GM19395 (cell line): ENCODE measurements around the gene PLCZ1.
"Not testable (repeated sequence)": the region's sequence is repeated elsewhere in the genome, so short reads cannot be mapped to it uniquely, and the experiment has no call there.

Experiments
- ATAC-seq: cut with Tn5 transposase; IDR thresholded peaks from one replicate; pipeline ENCODE4 v1.9.1; 2021; ENCODE audit warnings: mild to moderate bottlenecking, moderate library complexity; ENCODE audit not compliant: unreplicated experiment

The PLCZ1 gene

DNA sequence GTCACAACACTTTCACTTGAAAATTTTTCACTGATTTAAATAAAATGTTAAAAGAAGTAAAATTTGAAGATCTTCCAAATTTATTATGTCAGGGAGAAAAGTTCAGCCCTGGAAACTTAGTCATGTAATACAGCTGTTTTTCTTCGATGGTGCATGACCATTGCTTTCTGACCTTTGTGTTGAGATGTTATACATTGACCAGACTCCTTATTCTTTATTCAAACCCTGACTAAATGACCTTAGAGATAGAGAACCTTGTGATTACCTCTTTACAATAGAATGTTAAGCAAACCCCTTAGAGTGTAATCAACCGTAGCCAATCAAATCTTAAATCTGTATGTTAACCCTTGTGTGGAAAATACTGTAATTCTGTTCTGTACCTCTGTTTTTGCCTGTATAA, 34.5 kb downstream of the PLCZ1 start:
- no peak for ATAC-seq

DNA sequence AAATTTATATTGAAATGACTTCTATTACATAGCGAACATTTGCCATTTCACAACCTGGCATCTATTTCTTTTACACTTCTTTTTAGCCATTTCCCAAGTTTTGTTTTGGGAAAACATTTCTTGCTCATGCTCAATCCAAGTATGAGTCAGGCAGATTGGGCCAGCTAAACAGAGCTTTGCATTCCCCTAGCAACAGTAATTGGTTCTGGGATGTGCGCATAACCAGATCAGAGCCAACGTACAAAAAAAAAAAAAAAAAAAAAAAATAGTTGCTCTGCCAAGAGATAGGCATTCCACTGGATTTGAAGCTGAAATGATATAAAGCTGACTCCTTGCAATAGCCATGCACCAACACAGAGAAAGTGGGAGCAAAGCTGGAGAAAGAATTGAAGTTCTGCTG, 37.5 kb downstream of the PLCZ1 start:
- ATAC-seq, result no peak

- no peak for ATAC-seq
Measured at GRCh38 chr12:18696971-18697602, 40.7 kb downstream of the PLCZ1 start.

- ATAC-seq, result not testable (repeated sequence)
Measured at GRCh38 chr12:18693986-18694385, 43.8 kb downstream of the PLCZ1 start.

GRCh38 chr12:18690653-18691052, 47.2 kb downstream of the PLCZ1 start:
- no peak for ATAC-seq

GRCh38 chr12:18689771-18690170, 48.0 kb downstream of the PLCZ1 start:
- ATAC-seq, result no peak

GRCh38 chr12:18684430-18684829, 53.4 kb downstream of the PLCZ1 start:
- ATAC-seq, result no peak

DNA sequence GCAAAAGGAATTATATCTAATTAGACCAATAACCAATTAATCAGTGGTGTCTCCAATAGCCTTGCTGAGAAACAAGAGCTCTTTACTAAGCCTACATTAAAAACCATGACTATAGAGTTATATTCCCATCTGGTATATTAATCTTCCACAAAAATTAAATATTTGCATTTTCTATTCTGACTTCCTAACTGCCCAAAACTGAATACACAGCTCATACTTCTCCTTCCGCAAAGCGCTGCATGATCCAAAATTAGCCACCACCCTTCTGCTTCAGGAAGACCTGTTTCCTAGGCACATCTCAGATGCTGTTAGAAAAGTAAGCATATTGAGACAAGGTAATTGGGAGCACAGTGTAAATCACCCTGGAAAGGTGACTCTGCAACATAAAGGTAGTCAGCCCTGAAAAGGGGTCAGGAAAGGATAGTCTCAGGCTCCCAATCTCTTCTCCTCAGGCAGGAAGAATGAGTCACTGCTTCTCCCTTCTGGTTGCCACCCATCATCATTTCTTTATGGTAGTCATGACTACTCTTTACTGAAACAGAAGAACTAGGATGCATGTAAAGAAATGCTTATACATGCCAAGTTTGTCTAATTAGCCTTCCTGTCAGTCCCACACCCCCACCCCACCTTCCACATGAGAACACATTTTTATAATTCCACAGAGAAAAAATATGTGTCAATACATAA, 54.3 kb downstream of the PLCZ1 start:
- ATAC-seq, result no peak

DNA sequence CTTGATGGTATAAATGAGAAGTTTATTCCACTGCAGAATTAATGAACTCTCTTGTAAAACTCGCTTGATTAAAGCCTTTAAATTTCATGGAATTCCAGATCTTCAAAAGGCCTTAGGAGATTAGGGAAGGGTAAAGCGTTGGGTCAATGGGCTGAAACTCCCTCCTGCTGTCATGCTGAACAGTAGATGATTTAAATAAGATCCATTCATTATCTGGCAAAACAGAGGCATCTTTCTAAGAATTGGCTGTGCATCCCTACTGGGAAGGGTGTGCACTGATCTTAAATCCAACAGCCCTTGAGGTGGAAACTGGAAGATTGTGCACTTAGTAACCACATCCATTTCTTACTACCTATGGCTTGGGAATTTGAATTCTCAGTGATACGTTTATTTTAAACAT, 56.0 kb downstream of the PLCZ1 start:
- no peak for ATAC-seq

- no peak for ATAC-seq
Measured at GRCh38 chr12:18676996-18677588, 60.7 kb downstream of the PLCZ1 start.

- no peak for ATAC-seq
Measured at GRCh38 chr12:18676141-18676540, 61.7 kb downstream of the PLCZ1 start.

DNA sequence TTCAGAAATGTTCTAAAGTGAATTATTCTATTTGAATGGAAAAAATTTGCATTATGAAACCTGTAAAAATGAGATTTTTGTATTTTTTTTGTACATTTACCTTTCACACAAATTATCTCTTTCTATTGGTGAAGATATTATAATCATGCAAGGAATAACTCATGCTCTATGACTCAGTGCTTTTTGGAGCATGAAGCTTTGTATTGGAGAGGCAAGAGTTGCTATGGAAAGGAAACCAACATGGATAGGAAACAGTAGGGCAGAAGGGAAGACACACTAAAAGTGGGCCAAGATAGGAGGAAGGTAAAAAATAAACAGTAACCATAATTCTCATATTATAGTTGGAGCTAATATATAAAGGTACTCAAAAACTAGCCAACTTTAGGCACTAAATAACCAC, 79.0 kb downstream of the PLCZ1 start:
- ATAC-seq, result no peak

- no peak for ATAC-seq
Measured at GRCh38 chr12:18658179-18658578, 79.6 kb downstream of the PLCZ1 start.

GRCh38 chr12:18655351-18655750, 82.5 kb downstream of the PLCZ1 start:
- no peak for ATAC-seq

- no peak for ATAC-seq
Measured at GRCh38 chr12:18653465-18653864, 84.3 kb downstream of the PLCZ1 start.

GRCh38 chr12:18652596-18652995, 85.2 kb downstream of the PLCZ1 start:
- no peak for ATAC-seq

GRCh38 chr12:18651525-18651924, 86.3 kb downstream of the PLCZ1 start:
- no peak for ATAC-seq

DNA sequence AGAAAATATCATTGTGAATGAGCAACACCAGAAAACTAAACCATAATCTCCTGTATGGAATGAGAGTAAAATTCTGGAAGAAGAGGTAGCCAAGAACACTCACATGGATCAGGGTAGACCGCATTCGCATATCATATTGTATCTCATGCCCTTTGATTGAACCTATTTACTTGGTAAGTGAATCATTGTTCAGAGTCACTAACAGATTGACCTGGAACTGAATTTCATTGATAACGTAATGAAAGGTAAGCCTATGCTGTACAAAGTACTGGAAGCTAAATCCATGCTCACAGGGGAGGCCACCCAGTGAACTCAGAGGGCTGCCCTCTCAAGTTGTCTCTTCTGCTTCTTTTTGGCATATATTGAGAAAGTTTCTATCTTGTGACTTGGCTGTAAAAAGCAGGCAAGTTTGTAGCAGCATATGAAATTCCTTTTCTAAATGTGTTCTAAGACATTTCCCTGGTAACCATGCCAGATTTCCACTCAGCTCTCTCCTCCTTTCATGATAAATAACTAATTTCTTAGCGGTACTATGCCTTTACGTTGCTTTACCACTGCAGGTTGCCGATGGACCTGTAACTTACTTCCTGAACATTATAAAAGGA, 91.4 kb downstream of the PLCZ1 start:
- ATAC-seq, result no peak

GRCh38 chr12:18644564-18644963, 93.2 kb downstream of the PLCZ1 start:
- ATAC-seq, result no peak

DNA sequence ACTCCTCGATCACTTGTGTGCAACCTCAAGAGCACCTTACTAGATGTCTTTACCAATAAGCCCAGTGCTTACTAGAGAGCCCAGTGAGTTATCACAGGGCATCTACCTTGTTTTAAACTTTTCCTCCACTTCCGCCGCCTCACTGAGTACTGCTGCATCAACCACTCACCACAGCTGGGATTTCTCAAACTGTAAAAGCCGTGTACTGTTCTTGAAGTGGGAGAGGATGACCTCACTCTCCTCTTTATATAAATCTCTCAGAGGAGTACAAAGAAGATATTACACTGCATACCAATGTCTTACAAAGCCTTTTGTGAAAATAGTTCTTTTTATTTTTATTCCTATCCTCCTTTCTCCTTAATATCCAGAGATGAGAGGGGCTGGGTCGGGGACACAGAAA, 94.1 kb downstream of the PLCZ1 start:
- no peak for ATAC-seq

- no peak for ATAC-seq
Measured at GRCh38 chr12:18640321-18640955, 97.4 kb downstream of the PLCZ1 start.

- ATAC-seq, result no peak
Measured at GRCh38 chr12:18634382-18634781, 103.4 kb downstream of the PLCZ1 start.
